Measurements from ENCODE around the gene TFDP2. TPM values are rescaled to one million over a fixed set of nuclear protein-coding genes. Genes with fewer than 3 reads are reported as not detected.

Gene TFDP2
- total and polyA plus RNA-seq, 2 experiments from 2014 or later, result 26.8 to 55.4 TPM

DNA sequence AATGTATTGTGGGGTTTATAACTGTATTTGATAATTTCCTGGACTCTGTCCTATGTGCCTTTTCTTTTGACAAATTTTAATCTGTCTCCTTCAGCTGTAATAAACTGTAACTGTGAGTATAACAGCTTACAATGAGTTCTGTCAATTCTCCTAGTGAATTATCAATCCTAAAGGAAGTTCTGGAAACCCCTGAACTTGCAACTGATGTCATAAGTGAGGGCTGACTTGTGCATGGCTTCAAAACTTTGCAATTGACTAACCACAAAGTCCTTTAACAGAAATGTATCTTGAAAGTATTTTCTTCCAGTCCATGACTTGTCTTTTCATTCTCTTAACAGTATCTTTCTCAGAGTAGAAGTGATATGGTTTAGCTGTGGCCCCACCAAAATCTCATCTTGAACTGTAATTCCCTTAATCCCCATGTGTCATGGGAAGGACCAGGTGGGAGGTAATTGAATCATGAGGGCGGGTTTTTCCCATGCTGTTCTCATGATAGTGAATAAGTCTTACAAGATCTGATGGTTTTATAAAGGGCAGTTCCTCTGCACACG is 108.3 kb downstream of the TFDP2 start:
- TF ChIP-seq EZH2 (IDR thresholded peaks at IDR 0.05; ENCODE audit: insufficient read depth, poor library complexity, severe bottlenecking), result no peak
- TF ChIP-seq EZH2phosphoT487 (IDR thresholded peaks at IDR 0.05; ENCODE audit: insufficient read depth, low read depth), result no peak
- in situ Hi-C loops (cut with MboI), result no loop called here
- no peak overlapping the region for H2AFZ ChIP-seq
- no peak overlapping the region for H3K27ac ChIP-seq
- no peaks in the 10 kb centered on the region for H3K9me3 ChIP-seq (ENCODE audit: low read depth)
- no peaks in the 10 kb centered on the region for H3K36me3 ChIP-seq (ENCODE audit: low read depth)
- no peak overlapping the region for H3K4me3 ChIP-seq
- H3K79me2 ChIP-seq (ENCODE audit: insufficient read depth), result no peaks in the 10 kb centered on the region
- H3K9me2 ChIP-seq (ENCODE audit: insufficient read depth), result no peaks in the 10 kb centered on the region
- DNase-seq, result no peak
- H3K4me2 ChIP-seq (ENCODE audit: unreplicated experiment), result no peak overlapping the region
- H3K27me3 ChIP-seq (replicated peaks; ENCODE audit: insufficient read depth), result no peaks in the 10 kb centered on the region
- no peaks in the 10 kb centered on the region for H3K4me1 ChIP-seq (ENCODE audit: insufficient read depth)
- no peak overlapping the region for H3K9ac ChIP-seq
- WGBS, 2 experiments (ENCODE audit: low coverage in 1 of 2, low lambda C conversion rate in 2 of 2, missing lambda C conversion rate in 2 of 2), result 91 to 94% methylated on average over 2 of the region's 2 CpGs
- no peaks in the 10 kb centered on the region for H4K20me1 ChIP-seq (ENCODE audit: insufficient read depth)
- H3F3A ChIP-seq (ENCODE audit: insufficient read depth), result no peaks in the 10 kb centered on the region

DNA sequence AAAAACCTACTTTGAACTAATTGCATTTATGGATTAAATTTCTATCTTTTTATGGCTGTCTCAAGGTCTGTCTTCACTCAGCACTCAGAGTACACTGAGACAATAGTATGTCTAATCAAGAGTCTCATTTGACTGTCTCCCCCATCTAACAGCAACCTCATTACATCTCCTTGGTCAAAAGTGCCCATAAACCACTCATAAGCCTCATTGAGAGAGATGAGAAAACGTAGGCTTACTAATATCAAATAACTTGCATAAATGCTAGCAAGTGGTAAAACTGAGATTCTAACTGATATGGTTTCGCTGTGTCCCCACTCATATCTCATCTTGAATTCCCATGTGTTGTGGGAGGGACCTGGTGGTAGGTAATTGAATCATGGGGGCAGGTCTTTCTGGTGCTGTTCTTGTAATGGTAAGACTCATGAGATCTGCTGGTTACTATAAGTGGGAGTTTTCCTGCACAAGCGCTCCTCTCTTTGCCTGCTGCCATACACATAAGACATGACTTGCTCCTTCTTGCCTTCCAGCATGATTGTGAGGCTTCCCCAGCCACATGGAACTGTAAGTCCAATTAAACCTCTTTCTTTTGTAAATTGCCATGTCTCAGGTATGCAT is 113.9 kb downstream of the TFDP2 start:
- no peaks in the 10 kb centered on the region for H3K9me2 ChIP-seq (ENCODE audit: insufficient read depth)
- no peaks in the 10 kb centered on the region for H3K4me1 ChIP-seq (ENCODE audit: insufficient read depth)
- no peaks in the 10 kb centered on the region for H3F3A ChIP-seq (ENCODE audit: insufficient read depth)
- H3K4me3 ChIP-seq, result no peak overlapping the region
- no peaks in the 10 kb centered on the region for H3K36me3 ChIP-seq (ENCODE audit: low read depth)
- no peak overlapping the region for H2AFZ ChIP-seq
- in situ Hi-C loops (cut with MboI), result no loop called here
- 84 to 89% methylated on average over 3 of the region's 3 CpGs for WGBS, 2 experiments (ENCODE audit: low coverage in 1 of 2, low lambda C conversion rate in 2 of 2, missing lambda C conversion rate in 2 of 2)
- H4K20me1 ChIP-seq (ENCODE audit: insufficient read depth), result no peaks in the 10 kb centered on the region
- H3K9ac ChIP-seq, result no peak overlapping the region
- H3K27ac ChIP-seq, result no peak overlapping the region
- H3K79me2 ChIP-seq (ENCODE audit: insufficient read depth), result no peaks in the 10 kb centered on the region
- TF ChIP-seq EZH2phosphoT487 (IDR thresholded peaks at IDR 0.05; ENCODE audit: insufficient read depth, low read depth) (no peak), EZH2 (IDR thresholded peaks at IDR 0.05; ENCODE audit: insufficient read depth, poor library complexity, severe bottlenecking) (no peak)
- H3K9me3 ChIP-seq (ENCODE audit: low read depth), result no peaks in the 10 kb centered on the region
- no peak for DNase-seq
- H3K27me3 ChIP-seq (replicated peaks; ENCODE audit: insufficient read depth), result no peaks in the 10 kb centered on the region
- H3K4me2 ChIP-seq (ENCODE audit: unreplicated experiment), result no peak overlapping the region

DNA sequence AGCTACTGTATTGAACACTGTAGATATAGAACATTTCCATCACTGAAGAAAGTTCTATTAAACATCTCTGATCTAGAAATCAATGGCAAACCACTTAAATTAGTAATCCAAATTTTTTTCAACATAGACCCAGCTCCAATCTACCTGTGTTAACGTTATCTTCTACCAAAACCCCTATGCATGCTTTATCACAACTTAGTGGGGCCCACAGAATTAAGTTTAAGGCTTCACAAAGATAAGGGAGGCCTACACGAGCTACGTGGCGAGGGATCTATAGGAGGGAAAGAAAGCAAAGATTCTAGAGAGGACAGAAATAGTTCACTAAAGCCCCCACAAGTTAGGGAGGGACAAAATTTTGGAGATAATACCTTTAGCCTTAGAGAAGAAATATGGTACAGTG is 116.1 kb downstream of the TFDP2 start:
- Histone ChIP-seq H3K27me3 (replicated peaks; ENCODE audit: insufficient read depth) (no peaks in the 10 kb centered on the region), H3K9me2 (ENCODE audit: insufficient read depth) (no peaks in the 10 kb centered on the region), H3K4me1 (ENCODE audit: insufficient read depth) (no peaks in the 10 kb centered on the region), H3F3A (ENCODE audit: insufficient read depth) (no peaks in the 10 kb centered on the region), H3K4me3 (no peak overlapping the region), H3K79me2 (ENCODE audit: insufficient read depth) (no peaks in the 10 kb centered on the region), H2AFZ (no peak overlapping the region), H3K4me2 (ENCODE audit: unreplicated experiment) (no peak overlapping the region), H3K9ac (no peak overlapping the region), H4K20me1 (ENCODE audit: insufficient read depth) (no peaks in the 10 kb centered on the region), H3K9me3 (ENCODE audit: low read depth) (no peaks in the 10 kb centered on the region), H3K27ac (no peak overlapping the region), H3K36me3 (ENCODE audit: low read depth) (no peaks in the 10 kb centered on the region)
- WGBS, 2 experiments (ENCODE audit: low coverage in 1 of 2, low lambda C conversion rate in 2 of 2, missing lambda C conversion rate in 2 of 2), result 88 to 90% methylated on average over 4 of the region's 4 CpGs
- no peak for DNase-seq
- TF ChIP-seq EZH2 (IDR thresholded peaks at IDR 0.05; ENCODE audit: insufficient read depth, poor library complexity, severe bottlenecking) (no peak), EZH2phosphoT487 (IDR thresholded peaks at IDR 0.05; ENCODE audit: insufficient read depth, low read depth) (no peak)
- in situ Hi-C loops (cut with MboI), result no loop called here

DNA sequence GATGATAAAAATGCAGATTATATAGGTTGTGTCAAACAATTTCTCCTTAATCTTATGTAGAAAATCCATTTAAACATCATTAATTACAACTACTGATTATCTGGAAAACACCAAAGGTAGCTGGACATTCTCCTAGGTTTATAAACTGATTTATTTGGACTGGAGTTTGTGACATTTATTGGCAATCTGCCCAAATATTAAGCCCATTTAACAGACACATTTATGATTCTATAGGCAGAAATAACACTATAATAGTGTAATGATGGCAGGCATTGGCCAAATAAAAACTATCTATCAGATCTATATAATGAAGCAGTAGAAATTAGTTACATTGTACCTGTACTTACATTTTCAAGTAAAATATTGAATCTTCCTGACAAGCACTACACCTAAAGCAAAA is 117.8 kb downstream of the TFDP2 start:
- H3K9me2 ChIP-seq (ENCODE audit: insufficient read depth), result no peaks in the 10 kb centered on the region
- H3K9ac ChIP-seq, result no peak overlapping the region
- in situ Hi-C loops (cut with MboI), result no loop called here
- H3K36me3 ChIP-seq (ENCODE audit: low read depth), result no peaks in the 10 kb centered on the region
- no peaks in the 10 kb centered on the region for H3K9me3 ChIP-seq (ENCODE audit: low read depth)
- no peak overlapping the region for H2AFZ ChIP-seq
- no peaks in the 10 kb centered on the region; the same call in 1 of the 2 replicates for H3F3A ChIP-seq (ENCODE audit: insufficient read depth)
- no peak for DNase-seq
- TF ChIP-seq EZH2 (IDR thresholded peaks at IDR 0.05; ENCODE audit: insufficient read depth, poor library complexity, severe bottlenecking) (no peak), EZH2phosphoT487 (IDR thresholded peaks at IDR 0.05; ENCODE audit: insufficient read depth, low read depth) (no peak)
- H3K4me2 ChIP-seq (ENCODE audit: unreplicated experiment), result no peak overlapping the region
- H4K20me1 ChIP-seq (ENCODE audit: insufficient read depth), result no peaks in the 10 kb centered on the region
- peaks cover 12% of the 10 kb centered on the region; the same call in 1 of the 2 replicates for H3K4me1 ChIP-seq (ENCODE audit: insufficient read depth)
- no peak overlapping the region for H3K4me3 ChIP-seq
- H3K27ac ChIP-seq, result no peak overlapping the region
- no peaks in the 10 kb centered on the region for H3K27me3 ChIP-seq (replicated peaks; ENCODE audit: insufficient read depth)
- H3K79me2 ChIP-seq (ENCODE audit: insufficient read depth), result no peaks in the 10 kb centered on the region

All from GM23248 (cell line).